RWPE2 (cell line): ENCODE data around the gene KIAA1671.

Source experiments
- ATAC-seq: fragments of 200-7000 bp; cut with Tn5 transposase; 3 replicates; pipeline ENCODE4 v1.9.1; 2021; ENCODE audit warnings: low read depth
- DNase-seq: peaks from one replicate; pipeline ENCODE4 v3.0.0-alpha.2; 2020; ENCODE audit warnings: low spot score
- H3K27ac ChIP-seq: fragments of 450-650 bp; 2 replicates; pipeline ENCODE4 v1.5.1; 2017; ENCODE audit warnings: mild to moderate bottlenecking; ENCODE audit not compliant: poor library complexity, severe bottlenecking
- H3K27me3 ChIP-seq: fragments of 250-450 bp; sonication (Bioruptor Pico); 2 replicates; pipeline ENCODE4 v1.5.1; 2021; ENCODE audit warnings: mild to moderate bottlenecking, moderate library complexity; ENCODE audit not compliant: insufficient read depth, poor library complexity, severe bottlenecking
- H3K36me3 ChIP-seq: fragments of 250-450 bp; sonication (Bioruptor Pico); 2 replicates; pipeline ENCODE4 v1.5.1; 2020; ENCODE audit warnings: low read depth, mild to moderate bottlenecking, moderate library complexity
- H3K4me1 ChIP-seq: fragments of 250-450 bp; sonication (Bioruptor Pico); 2 replicates; pipeline ENCODE4 v1.5.1; 2021; ENCODE audit warnings: mild to moderate bottlenecking, moderate library complexity; ENCODE audit not compliant: insufficient read depth, poor library complexity, severe bottlenecking
- H3K4me3 ChIP-seq: fragments of 250-450 bp; sonication (Bioruptor Pico); 2 replicates; pipeline ENCODE4 v1.5.1; 2021; ENCODE audit warnings: mild to moderate bottlenecking, moderate library complexity; ENCODE audit not compliant: severe bottlenecking
- H3K9me3 ChIP-seq: fragments of 250-450 bp; sonication (Bioruptor Pico); 2 replicates; pipeline ENCODE4 v1.5.1; 2021; ENCODE audit warnings: mild to moderate bottlenecking, moderate library complexity; ENCODE audit not compliant: severe bottlenecking
- TF ChIP-seq, protein P1 (sequence below): fragments of 450-650 bp; IDR thresholded peaks from one replicate; pipeline ENCODE4 v1.5.1; 2017; ENCODE audit warnings: mild to moderate bottlenecking, moderate library complexity; ENCODE audit not compliant: poor library complexity, severe bottlenecking

Gene KIAA1671

DNA sequence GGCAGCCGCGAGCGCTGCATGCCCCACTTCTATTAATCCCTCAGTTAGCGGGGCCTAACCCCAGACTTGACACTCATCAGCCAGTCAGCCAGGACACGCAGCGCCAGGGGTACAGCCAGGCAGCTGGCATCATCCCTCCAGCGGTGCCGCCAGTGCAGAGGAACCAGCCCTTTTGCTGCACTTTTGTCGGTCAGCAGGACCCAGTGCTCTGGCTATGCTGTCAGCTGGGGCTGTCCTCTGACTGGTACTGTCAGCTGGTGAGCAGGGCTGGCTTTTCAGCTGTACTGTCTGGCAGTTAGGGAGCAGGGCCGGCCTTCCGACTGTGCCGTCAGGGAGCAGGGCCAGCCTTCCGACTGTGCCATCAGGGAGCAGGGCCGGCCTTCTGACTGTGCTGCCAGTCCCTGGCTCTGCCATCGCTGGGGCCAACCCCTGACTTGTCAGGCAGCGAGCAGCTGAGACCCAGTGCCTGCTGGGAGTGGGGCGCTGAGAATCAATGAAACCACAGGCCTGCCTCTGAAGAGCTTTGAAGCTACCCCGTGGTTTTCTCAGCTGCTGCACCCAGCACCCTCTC is 115.4 kb downstream of the KIAA1671 start:
- TF ChIP-seq, protein P1, sequence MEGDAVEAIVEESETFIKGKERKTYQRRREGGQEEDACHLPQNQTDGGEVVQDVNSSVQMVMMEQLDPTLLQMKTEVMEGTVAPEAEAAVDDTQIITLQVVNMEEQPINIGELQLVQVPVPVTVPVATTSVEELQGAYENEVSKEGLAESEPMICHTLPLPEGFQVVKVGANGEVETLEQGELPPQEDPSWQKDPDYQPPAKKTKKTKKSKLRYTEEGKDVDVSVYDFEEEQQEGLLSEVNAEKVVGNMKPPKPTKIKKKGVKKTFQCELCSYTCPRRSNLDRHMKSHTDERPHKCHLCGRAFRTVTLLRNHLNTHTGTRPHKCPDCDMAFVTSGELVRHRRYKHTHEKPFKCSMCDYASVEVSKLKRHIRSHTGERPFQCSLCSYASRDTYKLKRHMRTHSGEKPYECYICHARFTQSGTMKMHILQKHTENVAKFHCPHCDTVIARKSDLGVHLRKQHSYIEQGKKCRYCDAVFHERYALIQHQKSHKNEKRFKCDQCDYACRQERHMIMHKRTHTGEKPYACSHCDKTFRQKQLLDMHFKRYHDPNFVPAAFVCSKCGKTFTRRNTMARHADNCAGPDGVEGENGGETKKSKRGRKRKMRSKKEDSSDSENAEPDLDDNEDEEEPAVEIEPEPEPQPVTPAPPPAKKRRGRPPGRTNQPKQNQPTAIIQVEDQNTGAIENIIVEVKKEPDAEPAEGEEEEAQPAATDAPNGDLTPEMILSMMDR: no peak
- no peak overlapping the region for H3K4me3 ChIP-seq
- no peaks in the 10 kb centered on the region for H3K27me3 ChIP-seq
- no peak overlapping the region for H3K27ac ChIP-seq
- peaks cover 18% of the 10 kb centered on the region for H3K36me3 ChIP-seq
- ATAC-seq (no peak), DNase-seq (no peak)
- H3K4me1 ChIP-seq: no peaks in the 10 kb centered on the region
- no peaks in the 10 kb centered on the region for H3K9me3 ChIP-seq

GRCh38 chr22:25068707-25069106 is 116.2 kb downstream of the KIAA1671 start:
- TF ChIP-seq, protein P1: no peak
- Histone ChIP-seq H3K4me1 (no peaks in the 10 kb centered on the region), H3K9me3 (no peaks in the 10 kb centered on the region), H3K4me3 (no peak overlapping the region), H3K36me3 (peaks cover 10% of the 10 kb centered on the region), H3K27me3 (no peaks in the 10 kb centered on the region), H3K27ac (no peak overlapping the region)
- DNase-seq (no peak), ATAC-seq (no peak)

- no peak for DNase-seq
- H3K36me3 ChIP-seq: peaks cover 10% of the 10 kb centered on the region
- TF ChIP-seq, protein P1: no peak
- no peaks in the 10 kb centered on the region for H3K9me3 ChIP-seq
- no peaks in the 10 kb centered on the region for H3K27me3 ChIP-seq
- ATAC-seq: no peak
- H3K4me1 ChIP-seq: no peaks in the 10 kb centered on the region
- no peak overlapping the region for H3K27ac ChIP-seq
- no peak overlapping the region for H3K4me3 ChIP-seq
Observed at GRCh38 chr22:25069426-25069757, 116.9 kb downstream of the KIAA1671 start.

DNA sequence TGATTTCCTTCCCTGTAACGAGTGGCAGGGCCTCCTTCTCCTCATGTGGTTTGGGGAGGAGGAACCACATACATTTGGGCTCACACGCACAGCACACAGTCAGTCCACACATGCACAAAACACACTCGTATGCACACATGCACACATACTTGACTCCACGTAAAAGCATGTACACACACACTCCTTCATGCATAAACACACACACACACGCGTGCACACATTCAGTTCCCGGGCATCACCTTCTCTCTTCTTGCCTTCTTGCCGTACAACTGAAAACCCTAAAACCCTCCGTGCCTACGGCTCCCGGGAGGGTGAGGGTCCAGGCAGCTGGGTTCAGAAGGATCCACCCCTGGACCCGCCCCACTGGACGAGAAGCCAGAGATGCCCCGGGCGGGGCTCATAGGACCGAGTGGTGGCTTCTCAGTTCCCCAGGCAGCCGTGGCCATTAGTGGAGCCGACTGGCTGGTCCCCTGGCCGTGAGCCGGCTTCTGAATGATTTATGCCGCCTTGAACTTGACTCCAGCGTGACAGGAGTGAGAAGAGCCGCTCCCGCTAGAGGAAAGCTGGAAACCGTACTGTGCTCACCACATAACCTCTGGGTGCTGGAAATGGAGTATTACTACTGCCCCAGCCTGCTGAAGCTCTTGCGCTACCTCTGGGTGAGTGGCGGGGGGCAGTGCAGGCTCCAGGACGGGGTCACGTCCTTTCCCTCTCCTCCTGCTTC is 117.4 kb downstream of the KIAA1671 start:
- Histone ChIP-seq H3K27ac (no peak overlapping the region), H3K27me3 (no peaks in the 10 kb centered on the region), H3K4me3 (no peak overlapping the region), H3K36me3 (peaks cover 10% of the 10 kb centered on the region), H3K9me3 (no peaks in the 10 kb centered on the region), H3K4me1 (no peaks in the 10 kb centered on the region)
- DNase-seq (no peak), ATAC-seq (no peak)
- TF ChIP-seq, protein P1: no peak

- no peak for DNase-seq
- Histone ChIP-seq H3K36me3 (peaks cover 10% of the 10 kb centered on the region), H3K27ac (no peak overlapping the region), H3K27me3 (no peaks in the 10 kb centered on the region), H3K4me1 (no peaks in the 10 kb centered on the region), H3K4me3 (no peak overlapping the region), H3K9me3 (no peaks in the 10 kb centered on the region)
- no peak for ATAC-seq
- TF ChIP-seq, protein P1: no peak
Observed at GRCh38 chr22:25070956-25071355, 118.4 kb downstream of the KIAA1671 start.
